NCI-H2029 treated with DMSO at 0.1 percent for 48 hours (cell line): Measurements from ENCODE around the gene DNAH8.
A peak's percentile ranks its signal among the peaks of the same experiment; 100 is the strongest.
"Not testable (repeated sequence)": the region's sequence is repeated elsewhere in the genome, so short reads cannot be mapped to it uniquely, and the experiment has no call there.

Experiments used
- DNase-seq: peaks from one replicate; lab custom pipeline; 2025; lab: John Stamatoyannopoulos, UW

Gene DNAH8

DNA sequence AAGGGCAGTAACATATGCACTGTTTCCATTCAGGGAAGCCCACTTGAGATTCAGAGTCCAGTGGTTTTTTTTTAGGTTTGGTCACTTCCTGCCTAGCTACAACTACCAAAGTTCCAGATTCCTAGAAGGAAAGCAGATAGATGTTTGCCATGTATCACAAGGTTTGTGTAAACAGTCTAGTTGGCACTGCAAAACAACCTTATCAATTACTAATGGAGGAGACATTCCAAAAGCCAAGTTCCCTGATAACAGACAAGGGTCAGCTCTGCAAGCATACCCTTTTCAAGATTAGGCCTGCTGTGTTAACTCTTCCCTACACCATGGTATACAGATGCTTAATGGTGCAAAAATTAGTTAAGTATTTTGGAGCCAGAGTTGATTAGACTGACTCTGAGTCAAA, 192.2 kb downstream of the DNAH8 start:
- DNase-seq, result no peak

DNA sequence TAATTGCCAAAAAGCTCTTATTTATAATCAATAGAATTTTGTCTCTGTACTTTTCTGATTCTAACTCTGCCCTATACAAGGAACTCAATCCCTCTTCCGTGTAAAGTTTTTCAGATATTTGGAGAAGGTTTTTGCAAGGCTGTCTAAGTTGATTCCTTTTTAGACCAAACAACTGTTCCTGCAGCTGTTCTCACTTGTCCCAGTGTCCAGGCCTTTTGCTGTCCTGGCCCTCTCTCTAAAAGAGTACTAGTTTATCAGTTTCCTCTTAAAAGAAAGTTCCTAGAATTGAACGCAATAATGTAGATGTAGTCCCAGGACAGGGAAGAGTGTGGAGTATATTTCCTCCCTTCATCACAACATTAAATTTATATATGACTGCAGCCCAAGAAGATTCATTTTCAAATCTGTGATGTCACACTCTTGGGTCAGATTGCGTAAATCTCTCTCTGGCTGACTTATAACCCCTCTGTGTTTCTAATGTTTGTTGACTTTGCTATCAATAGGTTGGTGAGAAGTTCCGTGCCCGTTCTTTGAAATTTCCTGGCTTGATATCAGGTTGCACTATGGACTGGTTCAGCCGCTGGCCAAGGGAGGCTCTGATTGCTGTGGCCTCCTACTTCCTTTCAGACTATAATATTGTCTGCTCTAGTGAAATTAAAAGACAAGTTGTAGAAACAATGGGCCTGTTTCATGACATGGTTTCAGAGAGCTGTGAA, 194.1 kb downstream of the DNAH8 start:
- peak; percentile 30 for DNase-seq

DNA sequence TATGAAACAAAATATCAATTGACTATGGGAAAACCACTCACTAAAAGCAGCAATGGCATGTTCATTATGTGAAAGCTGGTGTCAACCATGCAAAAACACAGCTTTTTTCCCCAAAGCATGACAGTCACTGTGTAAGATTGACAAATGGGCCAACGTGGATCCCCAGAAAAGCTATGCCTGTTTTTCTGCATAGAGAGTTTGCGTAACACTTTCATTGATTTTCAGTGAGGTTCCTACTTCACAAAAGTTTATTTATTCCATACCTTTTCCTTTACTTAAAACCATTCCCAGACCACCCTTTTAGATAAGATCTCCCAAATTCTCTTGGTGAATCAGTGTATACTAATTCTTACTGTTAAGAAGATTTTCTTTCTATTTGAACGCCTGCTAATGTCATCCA, 195.1 kb downstream of the DNAH8 start:
- no peak for DNase-seq

DNA sequence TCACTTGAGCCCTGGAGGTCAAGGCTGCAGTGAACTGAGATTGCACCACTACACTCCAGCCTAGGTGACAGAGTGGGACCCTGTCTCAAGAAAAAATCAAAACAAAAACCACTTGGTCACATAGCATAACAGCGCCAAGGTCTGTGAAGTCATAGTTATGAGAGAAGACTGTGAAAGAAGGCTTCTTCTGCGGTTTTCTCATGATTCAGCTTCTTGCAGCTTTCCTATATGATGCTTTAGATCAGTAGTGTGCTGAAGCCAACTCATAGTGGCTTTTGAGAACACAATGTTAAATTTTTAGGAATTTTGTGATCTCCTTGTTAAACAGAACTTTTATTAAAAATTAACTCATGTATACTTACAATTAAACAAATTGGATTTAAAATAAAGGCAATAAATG, 197.3 kb downstream of the DNAH8 start:
- no peak for DNase-seq

DNA sequence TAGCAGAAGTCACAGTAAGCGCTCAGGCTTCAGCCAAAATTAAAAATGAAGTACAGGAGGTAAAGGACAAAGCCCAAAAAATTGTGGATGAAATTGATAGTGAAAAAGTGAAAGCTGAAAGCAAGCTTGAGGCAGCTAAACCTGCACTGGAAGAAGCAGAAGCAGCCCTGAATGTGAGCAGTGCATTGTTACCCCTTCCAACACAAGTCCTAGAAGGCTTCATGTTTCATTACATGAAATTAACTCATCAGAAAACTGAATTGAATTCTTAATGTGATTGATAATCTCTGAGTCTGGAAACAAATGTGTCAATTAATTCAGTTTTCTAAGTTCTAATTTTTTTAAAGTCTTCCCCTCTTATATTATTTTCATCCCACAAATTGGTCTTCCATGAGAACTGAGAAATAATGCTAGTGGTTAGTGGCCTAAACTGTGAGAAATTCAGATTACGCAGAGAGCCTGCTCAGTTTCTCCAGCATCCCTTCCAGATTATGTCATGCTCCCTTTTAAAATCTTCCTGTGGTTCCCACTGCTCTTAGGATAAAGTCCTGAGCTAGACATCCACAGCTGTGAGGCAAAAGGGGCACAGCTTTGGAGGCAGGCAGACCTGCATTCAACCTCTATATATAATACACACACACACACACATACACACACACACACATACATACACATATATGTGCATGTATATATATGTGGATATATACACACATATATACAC, 200.3 kb downstream of the DNAH8 start:
- DNase-seq, result no peak

DNA sequence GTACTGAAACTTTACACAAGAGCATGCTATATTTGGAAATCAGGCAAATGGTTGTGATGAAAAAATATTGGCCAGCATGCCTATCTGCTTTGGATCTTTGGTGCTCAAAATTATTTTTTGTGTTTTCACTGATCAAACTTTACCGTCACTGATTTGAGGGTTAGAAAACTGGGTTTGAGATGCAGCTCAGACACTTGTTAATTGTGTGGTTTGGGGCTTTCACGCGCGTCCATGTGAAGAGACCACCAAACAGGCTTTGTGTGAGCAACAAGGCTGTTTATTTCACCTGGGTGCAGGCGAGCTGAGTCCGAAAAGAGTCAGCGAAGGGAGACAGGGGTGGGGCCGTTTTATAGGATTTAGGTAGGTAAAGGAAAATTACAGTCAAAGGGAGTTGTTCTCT, 206.4 kb downstream of the DNAH8 start:
- DNase-seq, result not testable (repeated sequence)

DNA sequence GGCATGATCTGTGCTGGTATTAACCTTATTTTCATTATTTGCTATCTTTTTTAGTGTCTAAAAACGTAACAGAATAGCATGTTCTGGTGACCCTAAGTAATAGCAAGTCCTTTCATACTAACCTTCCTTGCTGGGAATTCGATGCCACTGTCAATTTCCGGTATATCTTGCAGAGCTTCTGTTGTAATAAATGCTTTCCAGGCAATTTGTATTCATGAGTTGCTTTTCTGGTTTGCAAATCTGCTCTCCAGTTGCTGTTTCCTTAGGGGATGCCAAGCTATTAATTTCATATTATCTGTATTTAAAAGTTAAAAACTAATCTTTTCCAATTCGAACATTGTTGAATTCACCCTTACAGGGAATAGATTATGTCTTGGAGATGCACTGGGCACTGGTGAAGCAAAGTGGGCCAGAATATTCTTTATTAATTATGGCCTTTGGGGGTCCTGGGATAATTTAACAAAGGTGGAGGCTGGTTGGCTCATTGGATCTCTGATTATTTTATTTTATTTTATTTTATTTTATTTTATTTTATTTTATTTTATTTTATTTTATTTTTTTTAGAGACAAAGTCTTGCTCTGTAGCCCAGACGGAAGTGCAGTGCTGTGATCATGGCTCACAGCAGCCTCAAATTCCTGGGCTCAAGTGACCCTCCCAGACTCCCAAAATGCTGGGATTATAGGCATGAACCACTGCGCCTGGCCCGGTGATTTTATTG, 209.8 kb downstream of the DNAH8 start:
- DNase-seq, result no peak

DNA sequence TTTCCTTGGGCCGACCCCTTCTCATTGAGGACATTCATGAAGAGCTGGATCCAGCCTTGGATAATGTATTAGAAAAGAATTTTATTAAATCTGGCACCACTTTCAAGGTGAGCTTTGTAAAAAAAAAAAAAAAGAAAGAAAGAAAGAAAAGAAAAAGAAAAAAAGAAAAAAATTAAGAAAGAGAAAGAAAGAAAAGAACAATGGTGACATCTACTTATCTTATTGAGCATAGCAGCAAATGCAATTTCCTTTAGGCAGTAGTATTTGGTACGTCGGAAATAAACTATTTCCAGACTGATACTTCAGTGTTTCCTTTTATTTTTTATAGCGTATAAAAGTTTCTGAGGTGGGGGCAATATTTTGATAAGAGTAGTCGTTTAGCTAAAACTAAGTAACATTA, 214.4 kb downstream of the DNAH8 start:
- DNase-seq, result no peak

DNA sequence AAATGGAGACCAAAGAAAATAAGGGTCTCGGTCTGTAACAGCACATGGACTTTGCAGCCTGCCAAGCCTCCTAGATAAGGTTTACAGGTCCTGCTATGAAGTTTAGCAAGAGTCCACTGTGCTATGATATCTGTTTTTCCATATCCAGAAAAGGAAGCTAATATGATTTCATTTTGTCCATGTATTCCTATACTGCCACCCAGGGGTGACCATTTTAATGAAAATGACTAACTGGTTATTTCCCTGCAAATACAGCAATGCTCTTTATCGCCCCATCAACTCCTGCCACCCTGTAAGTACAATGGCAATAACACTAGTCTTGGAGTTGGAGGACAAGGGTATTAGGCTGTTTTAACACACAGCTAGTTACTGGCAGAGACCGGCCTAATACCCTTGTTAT, 218.3 kb downstream of the DNAH8 start:
- peak; percentile 0 for DNase-seq

DNA sequence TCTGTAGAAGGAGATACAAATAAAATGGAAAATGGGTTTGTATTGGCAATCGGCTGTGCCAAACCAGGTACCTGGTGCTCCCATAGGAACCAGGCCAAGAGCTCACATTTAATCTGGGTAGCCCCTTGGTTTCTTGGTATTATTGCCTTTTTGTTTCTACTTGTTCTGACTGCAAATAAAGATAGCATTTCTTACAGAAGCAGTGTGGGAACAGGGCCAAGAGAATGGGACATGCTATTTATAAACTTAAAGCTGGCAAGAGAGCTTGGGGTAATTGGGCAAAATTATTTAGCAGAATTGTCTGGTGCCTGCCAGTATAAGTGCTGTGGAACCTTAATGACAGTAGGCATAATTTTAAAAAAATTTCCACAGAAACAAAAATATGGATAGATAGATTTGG, 219.9 kb downstream of the DNAH8 start:
- DNase-seq, result peak; percentile 2

DNA sequence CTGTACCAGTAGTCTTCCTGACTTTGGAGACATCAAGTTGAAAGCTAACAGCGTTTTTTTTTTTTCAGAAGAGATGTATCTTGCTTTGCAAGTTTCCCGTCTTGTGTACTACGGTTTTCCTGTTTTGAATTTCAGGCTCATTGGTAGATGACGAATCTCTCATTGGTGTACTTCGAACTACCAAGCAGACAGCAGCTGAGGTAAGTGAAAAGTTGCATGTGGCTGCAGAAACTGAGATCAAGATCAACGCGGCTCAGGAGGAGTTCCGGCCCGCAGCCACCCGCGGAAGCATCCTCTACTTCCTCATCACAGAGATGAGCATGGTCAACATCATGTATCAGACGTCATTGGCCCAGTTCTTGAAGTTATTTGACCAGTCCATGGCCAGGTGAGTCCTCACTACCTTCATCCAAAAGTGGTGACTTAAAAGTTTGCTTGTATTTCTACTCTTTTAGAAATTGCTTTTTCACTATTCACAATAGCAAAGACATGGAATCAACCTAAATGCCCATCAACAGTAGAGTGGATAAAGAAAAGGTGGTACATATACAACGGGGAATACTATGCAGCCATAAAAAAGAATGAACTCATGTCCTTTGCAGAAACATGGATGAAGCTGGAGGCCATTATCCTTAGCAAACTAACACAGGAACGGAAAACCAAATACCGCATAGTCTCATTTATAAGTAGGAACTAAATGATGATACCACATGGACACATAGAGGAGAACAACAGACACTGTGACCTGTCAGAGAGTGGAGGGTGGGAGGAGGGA, 222.9 kb downstream of the DNAH8 start:
- DNase-seq, result no peak

DNA sequence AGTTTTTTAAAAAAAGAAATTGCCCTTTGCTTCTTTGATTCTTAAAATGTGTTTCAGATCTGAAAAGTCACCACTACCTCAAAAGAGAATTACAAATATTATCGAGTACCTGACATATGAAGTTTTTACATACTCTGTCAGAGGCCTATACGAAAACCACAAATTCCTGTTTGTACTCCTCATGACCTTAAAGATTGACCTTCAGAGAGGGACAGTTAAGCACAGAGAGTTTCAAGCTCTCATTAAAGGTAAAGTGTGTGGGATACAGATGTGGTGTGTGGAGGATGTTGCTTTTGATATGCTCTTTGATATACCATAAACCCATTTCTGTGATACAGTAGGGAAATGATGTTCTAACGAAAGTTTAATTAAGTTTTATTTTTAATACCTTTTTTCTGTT, 223.6 kb downstream of the DNAH8 start:
- no peak for DNase-seq

DNA sequence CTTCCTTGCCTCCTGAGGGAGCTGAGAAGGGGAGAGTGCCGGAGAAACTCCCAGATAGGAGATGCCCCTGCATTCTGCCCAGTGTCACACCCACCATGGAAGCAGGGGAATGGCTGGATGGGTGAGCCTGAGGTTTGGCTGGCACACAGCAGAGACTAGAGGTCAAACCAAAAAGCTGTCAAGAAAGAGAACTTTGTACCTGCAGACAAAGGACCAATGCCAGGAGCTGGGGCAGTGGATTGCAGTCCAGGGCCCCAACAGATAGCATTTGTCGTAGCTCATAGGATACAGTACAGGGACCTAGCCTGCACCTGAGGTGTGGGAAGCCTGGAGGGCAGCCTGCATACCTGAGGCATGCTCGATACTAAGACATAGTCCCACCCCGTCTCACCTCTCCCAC, 227.3 kb downstream of the DNAH8 start:
- no peak for DNase-seq

DNA sequence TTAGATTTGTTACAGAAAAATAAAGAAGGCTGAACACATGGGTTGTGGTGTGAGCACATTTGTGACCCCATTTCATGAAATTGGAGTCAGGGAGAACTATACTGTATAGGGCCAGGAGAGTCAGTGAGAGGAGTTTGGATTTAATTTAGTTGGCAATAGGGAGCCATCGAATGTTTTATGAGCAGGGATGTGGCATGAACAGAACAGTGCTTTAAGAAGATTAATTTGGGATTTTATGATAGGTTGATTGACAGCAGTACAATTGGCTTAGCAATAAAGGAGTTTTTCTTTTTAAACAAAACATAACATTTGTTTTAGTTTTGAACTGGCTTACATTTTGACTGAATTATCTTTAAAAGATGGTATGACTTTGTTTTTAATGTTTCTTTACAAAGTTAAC, 227.9 kb downstream of the DNAH8 start:
- DNase-seq, result no peak

DNA sequence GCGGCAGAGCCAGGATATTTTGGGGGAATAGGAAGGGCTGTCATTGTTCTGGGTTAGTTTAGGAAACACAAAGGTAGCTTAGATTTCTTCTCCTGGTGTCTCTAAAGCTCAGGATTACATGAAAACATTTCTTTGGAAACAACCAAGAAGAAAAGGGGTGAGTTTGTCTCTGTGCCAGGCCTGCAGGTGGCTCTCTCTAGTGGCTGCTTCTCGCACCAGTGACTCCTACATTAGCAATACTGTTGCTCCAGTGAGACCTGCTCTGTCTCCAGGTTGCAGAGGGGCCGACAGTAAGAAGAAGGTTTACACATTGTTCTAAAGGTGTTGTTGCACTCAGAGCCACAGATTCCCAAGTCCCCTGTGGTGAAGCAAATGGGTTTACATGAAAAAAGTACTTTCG, 228.9 kb downstream of the DNAH8 start:
- DNase-seq, result peak; percentile 8

DNA sequence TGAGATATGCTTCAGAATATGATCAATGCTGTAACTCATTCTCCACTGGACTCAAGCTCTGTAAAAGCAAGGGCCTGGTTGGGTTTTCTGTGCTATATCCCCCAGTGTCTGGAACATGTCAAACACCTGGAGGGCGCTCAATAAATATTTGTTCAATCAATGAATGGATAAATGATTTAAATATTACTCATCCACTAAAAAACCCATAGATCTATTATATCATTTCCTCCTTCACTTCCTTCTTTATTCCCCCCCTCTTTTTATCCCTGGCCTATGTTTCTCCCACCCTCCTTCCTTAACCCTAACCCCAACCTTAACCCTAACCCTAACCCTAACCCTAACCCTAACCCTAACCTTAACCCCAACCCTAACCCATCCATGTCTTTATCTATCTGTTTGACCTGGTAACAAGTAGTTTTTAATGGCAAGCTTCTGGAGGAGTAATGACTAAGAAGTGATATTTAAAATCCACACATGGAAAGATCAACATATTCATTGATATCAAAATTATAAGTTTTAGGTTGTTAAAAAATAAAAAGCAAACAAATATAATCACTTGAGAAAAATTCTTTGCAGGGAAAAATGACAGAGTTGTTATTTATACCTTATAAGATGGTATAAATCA, 229.7 kb downstream of the DNAH8 start:
- DNase-seq, result no peak

DNA sequence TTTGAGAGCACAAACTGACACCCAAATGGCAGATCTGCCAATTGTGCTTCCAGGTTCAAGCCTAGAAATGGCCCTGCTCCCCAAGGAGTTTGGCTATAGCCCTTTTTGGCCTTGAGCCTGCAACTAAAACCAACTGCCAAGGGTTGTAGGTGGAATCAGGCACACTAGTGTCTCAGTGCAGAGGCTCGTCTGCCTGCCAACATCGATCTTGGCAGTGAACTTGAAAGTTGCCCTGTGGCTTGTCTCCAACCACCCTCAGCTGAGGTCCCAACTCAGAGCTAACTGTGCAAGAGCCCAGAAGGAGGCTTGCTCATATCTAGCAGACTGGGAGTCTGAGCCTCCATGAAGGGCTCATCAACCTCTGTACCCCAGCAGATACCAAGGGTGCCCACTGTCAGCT, 240.8 kb downstream of the DNAH8 start:
- DNase-seq, result no peak

DNA sequence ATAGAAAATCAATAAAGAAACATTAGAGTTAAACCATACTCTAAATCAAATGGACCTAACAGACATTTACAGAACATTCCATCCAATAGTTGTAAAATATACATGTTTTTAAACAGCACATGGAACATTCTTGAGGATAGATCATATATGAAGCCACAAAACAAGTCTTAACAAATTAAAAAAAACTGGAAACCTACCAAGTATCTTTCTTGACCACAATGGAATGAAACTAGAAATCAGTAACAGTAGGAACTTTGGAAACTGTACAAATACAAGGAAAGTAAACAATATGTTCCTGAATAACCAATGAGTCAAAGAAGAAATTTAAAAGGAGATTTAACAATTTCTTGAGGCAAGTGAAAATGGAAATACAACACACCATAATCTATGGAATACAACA, 242.3 kb downstream of the DNAH8 start:
- DNase-seq, result no peak

DNA sequence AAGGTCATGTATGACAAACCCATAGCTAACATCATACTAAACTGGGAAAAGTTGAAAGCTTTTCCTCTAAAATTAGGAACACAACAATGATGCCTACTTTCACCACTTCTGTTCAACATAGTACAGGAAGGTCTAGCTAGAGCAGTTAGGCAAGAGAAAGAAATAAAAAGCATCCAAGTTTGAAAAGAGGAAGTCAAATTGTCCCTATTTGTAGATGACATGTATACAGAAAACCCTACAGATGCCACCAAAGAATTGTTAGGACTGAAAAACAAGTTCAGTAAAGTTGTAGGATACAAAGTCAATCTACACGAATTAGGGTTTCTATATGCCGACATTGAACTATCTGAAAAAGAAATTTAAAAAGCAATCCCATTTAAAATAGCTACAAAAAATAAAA, 244.0 kb downstream of the DNAH8 start:
- DNase-seq, result no peak

DNA sequence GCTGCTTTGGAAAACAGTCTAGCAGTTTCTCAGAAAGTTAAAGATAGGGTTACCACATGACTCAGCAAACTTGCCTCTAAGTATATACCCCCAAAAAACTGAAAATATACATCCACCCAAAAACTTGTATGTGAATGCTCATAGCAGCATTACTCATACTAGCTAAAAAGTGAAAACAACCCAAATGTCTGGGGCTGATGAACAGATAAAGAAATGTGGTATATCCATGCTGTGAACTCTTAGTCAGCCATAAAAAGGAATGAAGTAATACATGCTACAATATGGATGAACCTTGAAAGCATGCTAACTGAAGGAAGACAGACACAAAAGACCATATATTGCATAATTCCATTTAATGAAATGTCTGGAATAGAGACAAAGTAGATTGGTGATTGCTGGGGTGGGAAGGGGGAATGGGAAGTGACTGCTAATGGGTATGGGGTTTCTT, 253.6 kb downstream of the DNAH8 start:
- DNase-seq, result no peak

DNA sequence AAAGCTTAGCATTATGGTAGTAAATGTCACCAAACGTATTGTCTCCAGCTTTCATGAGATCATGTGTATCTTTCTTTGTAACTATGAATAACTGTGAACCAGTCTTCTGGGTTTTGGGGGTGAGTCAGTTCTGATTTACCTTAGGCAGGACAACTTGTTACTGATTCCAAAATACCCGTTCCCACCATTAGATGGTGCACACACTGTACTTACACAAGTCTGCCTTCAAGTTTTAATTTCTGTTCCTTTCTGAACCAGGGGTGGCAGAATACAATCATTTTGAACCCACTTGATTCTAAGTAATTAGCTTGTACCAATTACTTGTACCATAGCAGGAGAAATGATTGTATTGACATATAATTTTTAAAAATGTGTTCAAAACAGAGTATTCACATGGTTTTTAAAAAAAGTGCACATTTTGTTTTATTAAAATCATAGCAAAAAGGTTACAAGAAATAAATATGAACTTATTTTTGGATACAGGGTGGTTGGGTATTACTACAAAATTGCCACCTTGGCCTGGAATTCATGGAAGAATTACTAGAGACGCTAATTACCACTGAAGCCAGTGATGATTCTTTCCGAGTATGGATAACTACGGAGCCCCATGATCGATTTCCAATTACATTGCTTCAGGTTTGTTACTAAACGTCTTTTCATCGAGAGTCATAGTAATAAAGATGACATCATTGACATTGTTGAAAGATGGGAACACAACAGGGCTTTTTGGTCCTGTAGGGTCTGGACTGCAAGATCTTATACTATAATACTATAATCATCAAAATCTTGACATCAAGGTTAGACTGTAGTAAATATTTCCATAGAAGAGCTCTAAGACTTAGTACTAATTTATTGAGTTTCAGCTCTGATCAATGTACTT, 258.3 kb downstream of the DNAH8 start:
- peak; percentile 58 for DNase-seq
